ENCODE data around the gene BTBD18.

DNA sequence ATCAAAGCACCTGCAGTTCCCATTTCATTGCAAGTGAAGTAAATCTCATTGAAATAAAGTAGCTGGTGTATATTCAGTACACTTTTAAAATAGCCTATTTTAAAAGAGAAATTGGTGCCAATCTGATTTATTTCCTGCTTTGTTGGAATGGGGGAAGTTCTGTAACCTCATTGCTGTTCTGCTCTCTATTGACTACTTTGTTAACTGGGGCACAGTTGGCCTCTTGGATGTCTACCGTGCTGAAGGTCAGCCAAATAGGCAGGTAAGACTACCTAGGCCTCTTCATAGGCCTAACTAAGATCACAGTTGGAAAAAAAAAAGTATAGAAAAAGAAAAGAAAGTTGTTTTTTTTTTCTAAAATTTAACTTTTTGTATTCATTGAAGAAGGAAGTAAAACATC, 19.2 kb upstream of the BTBD18 start:
- TF ChIP-seq CTCF (IDR thresholded peaks at IDR 0.05; ENCODE audit: insufficient read depth, low read length) = no peak
- TF ChIP-seq POLR2AphosphoS5 (IDR thresholded peaks at IDR 0.05; ENCODE audit: low read depth) = no peak
- TF ChIP-seq GABPA (IDR thresholded peaks at IDR 0.05; ENCODE audit: low read depth) = no peak
- no peak for TF ChIP-seq REST (IDR thresholded peaks at IDR 0.05; ENCODE audit: insufficient replicate concordance, low read depth)
- TF ChIP-seq SPI1 (IDR thresholded peaks at IDR 0.05; ENCODE audit: borderline replicate concordance, low read depth) = no peak

All from HL-60 (cell line).